ENCODE data around the gene LIPA.
"Not testable (repeated sequence)": the region's sequence is repeated elsewhere in the genome, so short reads cannot be mapped to it uniquely, and the experiment has no call there.

LIPA gene

DNA sequence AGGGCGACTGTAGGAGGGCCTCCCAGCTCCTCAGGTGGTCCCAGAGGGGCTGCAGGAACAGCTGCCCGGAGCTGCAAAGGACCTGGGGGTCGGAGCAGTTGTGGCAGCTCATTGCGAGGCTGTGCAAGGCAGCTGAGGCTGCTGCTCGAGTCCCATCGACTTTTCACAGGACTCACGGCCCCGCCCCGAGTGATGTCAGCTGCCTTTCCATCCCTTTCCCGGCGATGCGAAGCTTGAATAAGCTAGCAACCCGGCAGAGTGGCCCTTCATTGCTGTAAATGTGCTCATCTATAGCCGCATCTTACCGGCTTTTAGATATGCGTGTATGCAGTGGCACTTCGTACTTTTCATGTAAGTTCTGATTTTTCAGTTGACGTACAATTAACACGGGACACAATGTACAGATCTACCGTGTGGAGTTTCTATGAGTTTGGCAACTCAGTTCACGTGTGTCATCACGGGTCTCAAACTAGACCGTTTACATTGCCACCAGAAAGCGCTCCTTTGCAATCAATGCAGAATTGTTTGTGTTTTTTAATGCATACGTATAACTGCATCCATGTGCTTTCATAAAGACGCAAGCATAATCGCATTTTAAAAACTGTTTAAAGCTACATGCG, 44.3 kb downstream of the LIPA start, which contains the start of gene CH25H:
Gene CH25H, minus strand, starts transcription at position 137 of the 620 bp plus-strand sequence. Its CDS starts 25 bp downstream, at position 112.
- DNase-seq = peak; percentile 43

DNA sequence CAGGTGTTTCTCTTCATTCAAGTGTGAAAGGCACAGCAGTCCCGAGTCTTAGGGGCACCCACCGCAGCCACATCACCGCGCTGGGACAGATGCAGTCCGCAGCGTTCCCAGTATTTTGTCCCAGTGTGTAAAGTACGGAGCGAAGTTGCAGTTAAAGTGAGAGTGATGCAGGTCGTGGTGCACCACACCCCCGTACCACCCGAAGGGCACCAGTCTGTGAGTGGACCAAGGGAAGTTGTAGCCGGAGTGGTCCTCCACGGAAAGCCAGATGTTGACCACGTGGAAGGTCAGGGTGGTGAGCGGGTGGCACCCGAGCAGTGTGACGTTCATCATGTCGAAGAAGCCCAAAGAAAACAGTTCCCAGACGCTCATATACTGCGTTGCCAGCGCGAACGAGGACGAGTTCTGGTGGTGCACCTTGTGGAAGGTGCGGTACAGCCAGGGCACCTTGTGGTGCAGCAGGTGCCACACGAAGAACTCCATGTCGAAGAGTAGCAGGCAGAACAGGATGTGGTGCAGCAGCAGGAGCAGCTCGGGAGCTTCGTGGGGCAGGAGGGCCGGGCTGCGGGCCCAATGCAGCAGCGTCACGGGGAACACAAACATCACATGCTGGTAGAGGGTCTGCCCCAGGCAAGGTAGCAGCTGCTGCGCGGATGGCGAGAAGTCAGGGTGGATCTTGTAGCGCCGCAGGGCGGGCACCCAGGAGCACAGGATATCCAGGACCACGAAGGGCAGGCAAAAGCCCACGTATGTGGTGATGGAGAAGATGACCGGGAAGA, 45.0 kb downstream of the LIPA start:
- DNase-seq = peak; percentile 56

DNA sequence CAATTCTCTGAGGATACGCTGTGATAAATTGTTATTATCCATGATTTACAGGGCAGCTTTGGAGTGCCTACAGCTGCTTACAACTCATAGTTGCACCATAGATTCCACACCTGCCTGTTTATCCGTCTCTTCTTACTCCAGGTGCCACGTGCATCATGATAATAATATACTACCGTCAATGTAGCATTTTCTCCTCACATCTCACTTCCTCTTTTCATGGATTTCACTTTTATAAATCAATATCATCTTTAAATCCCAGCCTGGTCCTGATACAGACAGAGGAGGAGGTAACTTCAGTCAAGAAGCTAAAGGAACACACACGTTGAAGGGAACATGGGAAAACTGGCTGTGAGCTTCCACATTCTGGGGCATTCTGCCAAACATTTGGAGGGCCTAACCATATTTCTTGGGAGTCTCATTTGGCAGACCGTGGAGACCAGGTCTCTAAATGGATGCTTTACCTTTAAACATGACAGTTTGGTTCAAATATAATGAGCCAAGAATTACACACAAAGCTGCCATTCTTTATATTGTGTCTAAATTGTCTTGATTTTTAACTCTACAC, 46.9 kb downstream of the LIPA start:
- DNase-seq = no peak

DNA sequence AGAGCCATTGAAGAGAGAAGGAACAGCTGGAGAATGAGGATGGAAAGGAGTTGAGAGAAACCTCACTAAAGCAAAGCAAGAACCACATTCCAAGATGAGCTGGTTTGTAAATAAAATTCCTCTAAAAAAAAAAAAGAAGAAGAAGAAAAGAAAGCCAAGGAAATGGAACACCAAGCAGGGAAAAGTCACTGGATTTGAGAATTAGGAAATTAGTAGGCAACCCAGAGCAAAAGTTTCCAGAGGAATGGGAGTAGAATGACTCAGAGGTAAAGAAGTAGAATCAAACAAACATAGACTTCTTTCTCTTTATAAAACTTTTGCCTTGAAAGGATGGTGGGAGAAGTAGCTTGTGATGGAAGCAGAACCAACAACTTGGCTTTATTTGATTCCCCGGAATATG, 48.3 kb downstream of the LIPA start:
- no peak for DNase-seq

DNA sequence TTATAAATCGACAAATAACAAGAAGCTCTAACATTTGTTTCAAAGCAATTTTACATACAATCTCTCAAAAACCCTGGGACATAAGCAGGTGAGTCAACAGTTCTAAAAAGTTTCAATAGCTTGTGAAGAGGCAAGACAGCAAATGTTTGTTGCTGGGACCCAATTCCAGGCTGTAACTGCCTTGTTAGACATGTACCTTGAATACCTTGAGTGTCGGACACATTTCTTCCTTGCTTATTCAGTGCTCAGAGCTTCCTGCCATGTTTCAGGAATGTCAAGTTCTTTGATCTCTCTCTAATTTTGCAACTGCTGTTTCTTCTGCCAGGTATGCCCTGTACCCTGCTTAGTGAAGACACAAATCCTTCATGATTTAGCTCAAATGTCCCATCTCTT, 49.5 kb downstream of the LIPA start:
- DNase-seq = no peak

DNA sequence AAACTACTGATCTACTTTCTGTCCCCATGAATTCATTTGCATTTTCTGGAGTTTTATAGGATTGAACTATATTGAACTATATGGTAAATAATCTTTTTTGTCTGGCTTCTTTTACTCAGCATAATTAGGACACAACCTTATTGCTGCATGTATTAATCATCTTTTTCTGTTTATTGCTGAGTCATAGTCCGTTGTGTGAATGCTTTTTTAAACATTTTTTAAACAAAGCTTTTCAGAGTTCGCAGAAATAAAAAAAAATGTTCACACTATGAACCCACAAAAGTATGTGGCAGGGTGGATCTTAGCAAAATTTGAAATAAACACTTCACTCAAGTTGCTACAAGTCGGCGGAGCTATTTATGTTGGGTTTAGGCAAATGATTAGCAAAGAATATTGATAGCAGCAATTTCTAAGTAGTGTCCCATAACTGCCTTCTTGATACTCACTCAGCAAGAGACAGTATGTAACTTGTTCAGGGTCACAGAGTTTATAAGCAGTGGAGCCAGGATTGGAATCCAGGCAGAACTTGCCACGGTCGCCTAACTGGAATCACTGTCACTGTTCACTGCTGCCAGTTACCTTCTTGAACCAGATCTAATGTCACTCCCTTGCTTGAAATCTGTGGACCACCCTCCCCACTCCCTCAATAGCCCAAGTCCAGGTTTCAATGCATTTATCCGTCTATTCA, 50.1 kb downstream of the LIPA start:
- no peak for DNase-seq

DNA sequence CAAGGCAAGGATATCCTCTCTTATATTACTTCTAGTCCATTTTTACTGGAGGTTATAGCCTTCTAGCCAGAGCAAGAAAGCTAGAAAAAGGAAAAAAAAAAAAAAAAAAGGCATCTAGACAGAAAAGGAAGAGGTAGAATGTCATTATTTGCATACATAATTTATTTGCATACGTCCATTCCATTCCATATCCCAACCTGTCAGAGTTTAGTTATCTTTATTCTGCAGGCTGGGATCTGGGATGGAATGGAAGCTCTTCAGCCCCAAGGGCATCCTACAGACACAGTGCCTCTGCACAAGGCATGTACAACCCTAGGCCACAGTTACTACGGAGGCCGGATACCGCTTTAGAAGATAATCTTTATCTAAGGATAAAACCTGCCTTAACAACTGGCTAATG, 54.1 kb downstream of the LIPA start:
- no peak for DNase-seq

DNA sequence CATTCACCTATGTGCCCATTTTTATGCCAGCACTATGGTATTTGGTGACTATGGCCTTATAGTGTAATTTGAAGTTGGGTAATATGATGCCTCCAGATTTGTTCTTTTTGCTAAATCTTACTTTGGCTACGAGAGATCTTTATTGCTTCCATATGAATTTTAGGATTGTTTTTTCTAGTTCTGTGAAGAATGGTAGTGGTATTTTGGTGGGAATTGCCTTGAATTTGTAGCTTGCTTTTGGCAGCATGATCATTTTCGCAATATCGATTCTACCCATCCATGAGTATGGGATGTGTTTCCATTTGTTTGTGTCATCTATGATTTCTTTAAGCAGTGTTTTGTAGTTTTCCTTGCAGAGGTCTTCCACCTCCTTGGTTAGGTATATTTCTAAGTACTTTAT, 60.3 kb downstream of the LIPA start:
- not testable (repeated sequence) for DNase-seq

DNA sequence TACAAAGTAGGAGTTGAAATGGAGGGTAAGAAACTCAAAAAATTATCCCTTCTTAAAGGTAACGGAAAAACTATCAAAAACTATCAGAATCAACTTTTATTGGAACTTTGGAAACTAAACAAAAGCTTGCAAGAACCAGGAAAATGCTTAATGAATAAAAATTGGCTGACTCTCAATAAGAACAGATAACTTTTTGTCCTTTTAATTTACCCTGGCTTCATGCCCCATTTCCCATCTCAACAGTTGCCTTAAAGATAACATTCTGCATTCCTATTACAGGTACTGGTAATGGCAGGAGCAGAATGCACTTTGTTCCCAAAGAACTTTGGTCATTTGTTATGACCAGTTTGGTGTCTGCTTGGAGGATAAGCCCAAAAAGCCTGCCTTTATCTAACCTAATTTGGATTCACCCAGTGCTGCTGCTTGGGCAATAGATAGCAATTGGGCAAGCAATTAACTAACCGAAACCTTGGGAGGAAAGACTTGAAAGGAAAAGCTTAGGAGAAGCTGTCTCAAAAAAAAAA, 62.3 kb downstream of the LIPA start:
- DNase-seq = no peak

DNA sequence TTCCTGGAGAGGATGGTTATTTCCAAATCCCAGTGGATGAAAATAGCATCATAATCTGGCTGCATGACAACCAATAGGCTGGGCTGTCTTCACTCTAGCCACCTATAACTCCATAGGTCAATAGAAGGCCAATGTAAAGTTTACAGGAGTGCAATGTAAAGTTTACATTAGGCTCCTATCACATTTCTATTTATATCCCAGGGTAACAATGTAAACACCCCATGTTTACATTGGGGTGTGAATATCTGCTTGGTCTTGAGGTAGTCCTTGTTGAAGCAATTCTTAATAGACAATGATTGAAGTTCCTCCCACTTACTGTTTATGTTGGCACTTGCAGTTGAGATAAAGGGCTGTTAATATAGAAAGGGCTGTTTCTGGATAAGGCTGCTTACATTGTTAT, 65.9 kb downstream of the LIPA start:
- DNase-seq = no peak

DNA sequence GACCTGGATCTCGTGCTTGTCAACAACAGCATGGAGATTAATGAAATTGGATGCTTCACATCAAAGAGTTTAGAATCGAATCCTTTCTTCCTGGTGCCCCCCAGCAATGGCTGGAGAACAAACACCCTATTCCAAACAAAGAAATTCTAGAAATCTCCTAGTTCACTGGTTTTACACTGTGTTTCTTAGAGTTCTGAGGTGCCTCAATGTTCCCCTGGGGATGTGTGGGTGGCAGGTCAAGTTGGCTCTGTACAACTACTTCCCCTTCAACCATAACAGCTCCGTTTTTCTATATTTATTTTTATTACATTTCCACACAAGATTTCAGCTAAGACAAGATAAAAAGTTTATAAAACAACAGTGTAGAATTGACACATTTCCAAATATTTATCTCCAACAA, 66.9 kb downstream of the LIPA start:
- DNase-seq = no peak

DNA sequence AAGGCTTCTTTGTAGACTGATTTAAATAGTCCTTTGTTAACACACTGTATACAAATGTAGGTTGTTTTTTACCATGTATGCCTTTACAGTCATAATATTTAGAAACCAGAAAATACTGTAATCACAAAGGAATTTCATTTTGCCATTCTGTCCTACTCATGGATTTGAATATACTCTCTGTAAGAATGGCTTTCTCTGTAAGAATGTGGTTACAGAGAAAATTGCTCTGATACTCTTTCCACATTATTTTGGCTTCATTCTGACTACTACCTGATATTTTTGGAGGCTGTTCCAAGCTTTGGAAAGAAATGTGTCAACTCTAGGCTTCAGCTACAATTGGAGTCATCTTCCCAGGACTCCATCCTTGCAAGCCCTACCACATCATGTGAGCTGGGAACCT, 68.0 kb downstream of the LIPA start:
- no peak for DNase-seq

DNA sequence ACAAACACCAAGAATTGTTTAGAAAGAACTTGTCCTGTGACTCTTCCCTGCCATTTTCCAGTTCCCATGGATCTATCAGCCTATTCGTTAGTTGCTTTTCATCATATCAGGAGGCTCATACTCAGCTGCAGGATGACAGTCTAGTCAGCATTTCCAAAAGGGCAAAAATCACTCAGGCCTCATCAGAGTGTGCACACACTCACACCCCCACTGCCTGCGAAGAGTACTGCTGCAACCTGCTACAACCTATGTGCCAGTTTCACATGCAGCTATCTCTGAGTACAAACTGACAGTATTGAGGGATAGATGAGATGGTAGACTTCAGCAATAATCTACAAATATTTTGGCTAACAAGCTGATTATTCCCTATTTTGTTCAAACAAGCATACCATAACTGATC, 68.7 kb downstream of the LIPA start:
- no peak for DNase-seq

DNA sequence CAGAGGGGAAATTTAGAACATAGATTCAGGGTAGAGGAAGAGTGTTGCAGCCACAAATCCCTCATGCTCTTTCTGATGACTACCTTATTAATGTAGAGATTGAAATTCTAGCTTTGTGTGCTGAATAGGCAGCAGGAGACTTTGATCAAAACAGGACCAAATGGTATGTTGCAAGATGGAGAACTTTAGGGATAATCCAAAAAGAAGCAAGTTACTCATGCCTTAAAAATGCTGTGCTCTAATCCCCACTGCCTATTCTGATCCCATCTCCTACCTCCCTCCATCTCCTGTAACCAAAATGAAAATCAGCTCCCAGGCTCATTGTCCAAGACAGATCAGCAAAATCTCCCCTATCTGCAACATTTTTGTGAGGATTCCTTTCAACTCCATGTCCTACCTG, 75.8 kb downstream of the LIPA start:
- no peak for DNase-seq

DNA sequence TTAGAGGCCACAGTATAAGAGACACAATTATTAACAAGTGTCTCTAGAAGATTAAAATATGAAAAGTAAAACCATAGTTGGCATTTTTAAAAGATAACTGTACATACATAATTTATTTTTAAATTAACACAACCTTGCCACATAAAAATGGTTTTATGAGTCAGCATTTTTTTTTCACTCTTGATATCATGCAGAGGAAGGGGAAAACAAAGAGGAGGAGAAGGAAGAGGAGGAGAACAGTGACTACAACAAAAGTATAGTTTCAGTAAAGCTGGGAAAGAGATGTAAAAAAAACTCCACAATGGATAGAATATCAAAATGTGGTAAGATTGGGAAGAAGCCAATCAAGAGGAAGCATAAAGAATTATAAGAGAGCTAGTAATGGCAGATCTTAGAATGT, 78.5 kb downstream of the LIPA start:
- DNase-seq = no peak

DNA sequence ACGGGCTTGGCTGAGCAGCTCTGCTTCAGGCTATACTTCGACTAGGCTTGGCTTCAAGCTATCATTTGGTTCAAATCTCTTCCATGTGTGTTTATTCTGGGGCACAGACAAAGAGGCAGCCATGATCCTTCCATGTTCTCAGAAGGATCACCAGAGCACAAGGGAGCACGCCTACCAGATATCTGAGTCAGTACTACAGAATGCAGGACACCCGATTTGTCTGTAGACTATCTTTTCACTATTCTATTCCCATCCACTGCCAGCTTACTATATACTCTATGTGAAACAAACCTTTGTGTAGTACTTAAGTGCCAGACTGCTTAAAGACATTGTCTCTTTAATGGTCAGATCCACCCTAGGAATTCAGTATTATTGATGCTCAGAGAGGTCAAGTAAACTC, 79.6 kb downstream of the LIPA start:
- DNase-seq = no peak

DNA sequence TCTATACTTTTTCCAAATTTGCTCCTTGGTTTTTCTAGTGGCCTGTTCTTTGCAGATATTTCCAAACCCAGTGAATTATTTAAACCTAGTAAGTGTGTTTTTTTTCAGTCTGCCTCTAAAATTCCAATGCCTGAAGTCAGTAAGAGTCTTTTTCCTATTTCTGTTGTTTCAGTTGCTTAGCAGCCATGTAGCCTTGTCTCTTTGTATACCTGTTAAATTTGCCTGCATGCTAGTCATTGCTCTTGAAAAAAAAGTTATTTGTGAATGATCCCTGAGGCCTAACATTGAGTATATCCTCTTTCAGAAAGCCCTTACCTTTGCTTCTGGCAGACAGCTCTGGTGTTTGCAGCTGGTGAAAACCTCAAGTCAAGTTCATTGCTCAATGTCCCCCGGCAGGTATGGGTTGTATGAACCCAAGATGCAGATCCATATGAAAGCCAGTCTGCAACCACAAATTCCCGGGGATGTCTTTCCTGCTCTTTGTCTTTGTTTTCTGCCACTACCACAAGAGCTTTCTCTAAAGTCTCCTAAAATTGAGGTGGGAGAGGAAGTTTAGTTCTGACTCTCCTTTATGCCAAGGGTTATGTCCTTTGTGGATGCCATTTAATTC, 80.2 kb downstream of the LIPA start:
- no peak for DNase-seq

DNA sequence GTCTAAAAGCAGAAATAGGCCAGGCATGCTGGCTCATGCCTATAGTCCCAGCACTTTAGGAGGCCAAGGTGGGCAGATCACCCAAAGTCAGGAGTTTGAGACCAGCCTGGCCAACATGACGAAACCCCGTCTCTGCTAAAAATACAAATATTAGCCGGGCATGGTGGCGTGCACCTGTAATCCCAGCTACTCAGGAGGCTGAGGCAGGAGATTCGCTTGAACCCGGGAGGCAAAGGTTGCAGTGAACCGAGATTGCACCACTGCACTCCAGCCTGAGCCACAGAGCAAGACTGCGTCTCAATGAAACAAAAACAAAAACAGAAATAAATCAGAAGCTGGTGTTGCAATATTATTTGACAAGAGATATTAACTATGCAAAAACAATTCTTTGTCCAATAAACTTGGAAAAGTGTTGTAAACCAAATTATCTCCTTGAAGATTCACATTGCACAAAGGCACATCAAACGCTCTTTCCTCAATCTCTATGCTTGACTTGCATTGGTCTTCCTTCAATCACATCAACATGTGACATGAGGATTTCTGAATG, 83.1 kb downstream of the LIPA start:
- DNase-seq = not testable (repeated sequence)

DNA sequence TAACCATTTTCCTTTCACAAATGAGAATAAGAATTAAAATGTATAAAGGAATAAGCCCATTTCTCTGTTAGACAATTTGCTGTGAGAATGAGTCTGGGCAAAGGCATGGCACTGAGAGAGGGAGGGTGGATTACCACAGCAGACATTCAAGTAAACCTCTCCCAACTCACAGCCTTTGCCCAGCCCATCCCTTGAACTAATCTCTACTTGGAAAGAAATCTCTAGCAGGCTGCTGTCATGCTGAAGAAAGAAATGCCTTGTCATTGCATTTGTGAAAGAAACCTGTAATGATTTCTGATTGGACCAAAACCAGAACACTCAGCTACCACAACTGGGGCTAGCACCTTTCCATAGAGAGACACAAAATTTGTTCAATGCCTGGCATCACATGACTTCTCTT, 83.7 kb downstream of the LIPA start:
- DNase-seq = no peak

DNA sequence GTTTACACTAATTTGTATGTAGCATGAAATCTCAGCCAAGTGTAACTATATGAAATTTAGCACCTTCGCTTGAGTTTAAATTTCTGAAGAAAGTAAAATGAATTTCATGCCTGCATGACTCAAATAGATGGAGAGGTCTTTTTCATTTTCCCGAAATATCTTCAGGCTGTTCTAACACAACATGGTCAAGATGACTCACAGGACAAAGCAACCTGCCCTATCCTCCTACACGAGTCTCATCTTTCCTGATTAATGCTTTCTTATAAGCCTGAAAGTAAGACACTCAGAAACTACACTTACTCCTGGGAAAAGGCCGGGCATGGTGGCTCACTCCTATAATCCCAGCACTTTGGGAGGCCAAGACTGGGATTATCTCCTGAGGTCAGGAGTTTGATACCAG, 85.7 kb downstream of the LIPA start:
- DNase-seq = no peak

DNA sequence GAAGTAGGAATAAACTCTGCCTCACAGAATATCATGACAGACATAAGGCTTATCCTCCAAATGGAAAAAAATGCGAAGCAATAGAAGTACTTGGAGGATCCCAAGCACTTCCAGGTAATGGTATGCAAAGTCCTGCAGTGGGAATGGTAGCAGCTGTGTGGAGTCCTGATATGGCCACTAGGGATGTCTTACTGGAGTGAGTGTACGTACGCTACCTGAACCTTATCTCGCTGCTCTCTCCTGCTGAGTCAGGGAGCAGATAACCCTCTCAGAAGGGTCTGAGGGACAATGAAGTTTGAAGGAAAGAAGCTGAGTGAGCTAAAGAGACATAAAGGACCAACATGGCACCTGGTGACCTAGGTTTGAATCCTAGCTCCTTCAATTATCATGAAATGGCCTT, 86.7 kb downstream of the LIPA start:
- DNase-seq = no peak

DNA sequence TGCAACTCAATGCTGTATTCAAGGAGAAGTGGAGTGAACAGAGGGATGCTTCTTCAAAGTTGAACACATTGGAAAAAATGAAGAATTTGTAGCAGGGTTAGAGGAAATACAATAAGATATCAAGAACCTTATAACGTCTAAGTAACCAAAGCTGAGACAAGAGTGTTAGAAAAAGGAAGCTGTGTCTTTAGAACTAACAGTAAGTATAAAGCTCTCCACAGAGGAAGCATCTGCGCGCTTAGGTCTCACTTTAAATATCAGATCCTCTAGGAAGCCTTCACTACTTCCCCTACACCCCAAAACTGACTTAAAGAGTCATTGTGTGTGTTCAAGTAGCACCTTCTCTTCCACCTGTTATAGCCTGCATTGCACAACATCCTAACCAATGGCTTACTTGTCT, 87.5 kb downstream of the LIPA start:
- no peak for DNase-seq

Data from CD4-positive, alpha-beta T cell treated with Interleukin-17A for 1 hour (primary cell).